Measurements from ENCODE around the gene USH1G.

The USH1G gene

GRCh38 chr17:74903671-74904070 lies 19.4 kb downstream of the USH1G start:
- no peak for DNase-seq (ENCODE audit: low read depth in 2 of 2)

DNA sequence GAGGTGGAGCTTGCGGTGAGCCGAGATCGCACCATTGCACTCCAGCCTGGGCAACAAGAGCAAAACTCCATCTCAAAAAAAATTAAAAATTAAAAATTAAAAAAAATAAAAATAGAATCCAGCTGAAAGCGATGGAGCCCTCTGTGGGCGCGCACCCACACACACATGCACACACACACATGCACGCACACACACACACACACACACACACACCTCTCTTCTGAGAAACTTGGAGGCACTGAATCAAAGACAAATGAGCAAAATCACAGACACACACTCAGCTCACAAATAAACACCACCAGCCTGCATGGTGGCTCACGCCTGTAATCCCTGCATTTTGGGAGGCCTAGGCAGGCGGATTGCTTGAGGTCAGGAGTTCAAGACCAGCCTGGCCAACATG lies 20.0 kb downstream of the USH1G start:
- no peak for DNase-seq (ENCODE audit: low read depth in 2 of 2)

DNA sequence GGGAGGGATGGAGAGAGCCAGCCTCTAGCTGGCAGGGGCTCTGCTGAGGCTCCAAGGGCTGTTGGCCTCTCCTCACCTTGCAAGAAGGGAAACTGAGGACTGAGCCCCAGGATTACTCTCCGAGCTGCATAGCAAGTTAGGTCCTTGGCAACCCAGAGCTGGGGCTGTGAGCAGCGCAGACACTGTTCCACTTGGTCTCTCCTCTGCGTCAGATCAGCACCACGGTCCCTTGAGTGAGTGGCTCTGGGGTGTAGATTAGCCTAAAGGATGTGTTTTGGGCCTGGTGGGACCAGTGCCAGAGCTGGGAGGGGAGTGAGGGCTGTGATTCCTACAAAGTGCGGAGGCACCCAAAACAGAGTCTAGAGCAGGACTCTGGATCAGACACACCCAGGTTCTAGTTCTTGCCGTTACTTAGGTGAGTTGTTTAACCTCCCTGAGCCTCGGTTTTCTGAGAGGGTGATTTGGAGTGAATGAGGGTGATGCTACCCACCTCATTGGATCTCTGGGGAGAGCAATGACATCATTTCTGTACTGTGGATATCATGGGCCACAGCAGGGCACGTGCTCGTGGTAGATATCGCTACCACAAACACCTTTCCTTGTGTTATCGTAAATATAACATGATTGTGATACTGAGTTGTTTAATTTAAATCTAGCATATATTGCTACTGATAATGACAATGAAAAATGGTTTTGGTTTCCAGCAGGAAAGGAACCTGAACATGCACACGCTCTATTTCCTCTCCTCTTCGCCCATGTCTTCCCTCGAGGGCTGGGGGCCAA lies 21.5 kb downstream of the USH1G start:
- no peak for DNase-seq (ENCODE audit: low read depth in 2 of 2)

GRCh38 chr17:74900208-74900607 lies 22.8 kb downstream of the USH1G start:
- DNase-seq (ENCODE audit: low read depth in 2 of 2), result no peak

GRCh38 chr17:74898376-74898946 lies 24.6 kb downstream of the USH1G start:
- no peak for DNase-seq (ENCODE audit: low read depth in 2 of 2)

DNA sequence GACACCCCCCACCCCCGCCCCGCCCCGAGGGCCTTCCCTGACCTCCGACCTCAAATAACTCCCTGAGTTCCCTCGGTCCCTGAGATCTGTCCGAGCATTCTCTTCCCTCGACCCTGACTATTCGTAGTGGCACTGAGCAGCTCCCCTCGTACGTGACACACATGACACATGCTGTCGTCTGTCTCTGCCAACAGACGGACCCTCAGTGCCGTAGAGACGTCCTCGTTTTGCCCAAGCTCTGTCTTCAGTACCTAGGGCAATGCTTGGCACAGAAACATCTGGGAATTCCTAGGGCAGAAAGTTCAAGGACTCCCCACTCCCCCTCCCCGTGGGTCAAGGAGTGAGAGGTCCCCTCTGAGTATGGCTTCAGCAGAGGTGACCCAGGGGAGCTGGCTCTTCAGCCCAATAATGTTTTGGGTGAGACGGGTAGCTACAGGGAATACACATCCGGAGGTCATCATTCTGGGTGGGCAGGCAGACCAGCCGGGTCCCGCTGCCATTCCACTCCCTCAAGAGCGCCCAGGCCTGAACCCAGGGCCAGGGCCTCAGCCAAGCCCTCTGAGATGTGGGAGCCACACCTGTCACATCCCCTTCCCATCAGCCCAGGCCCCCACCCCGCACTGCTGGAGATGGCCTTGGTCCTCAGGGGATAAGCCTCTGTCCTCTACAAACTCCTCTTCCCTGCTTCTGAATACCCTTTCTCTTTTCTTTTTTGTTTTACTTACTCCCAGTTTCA lies 29.0 kb downstream of the USH1G start:
- no peak for DNase-seq (ENCODE audit: low read depth in 2 of 2)

- DNase-seq (ENCODE audit: low read depth in 2 of 2), result no peak
Measured at GRCh38 chr17:74892974-74893911, 29.8 kb downstream of the USH1G start, which contains the start of gene FADS6. Gene FADS6, minus strand, starts transcription at chr17:74893633. Its CDS starts 38 bp downstream, at chr17:74893595.

DNA sequence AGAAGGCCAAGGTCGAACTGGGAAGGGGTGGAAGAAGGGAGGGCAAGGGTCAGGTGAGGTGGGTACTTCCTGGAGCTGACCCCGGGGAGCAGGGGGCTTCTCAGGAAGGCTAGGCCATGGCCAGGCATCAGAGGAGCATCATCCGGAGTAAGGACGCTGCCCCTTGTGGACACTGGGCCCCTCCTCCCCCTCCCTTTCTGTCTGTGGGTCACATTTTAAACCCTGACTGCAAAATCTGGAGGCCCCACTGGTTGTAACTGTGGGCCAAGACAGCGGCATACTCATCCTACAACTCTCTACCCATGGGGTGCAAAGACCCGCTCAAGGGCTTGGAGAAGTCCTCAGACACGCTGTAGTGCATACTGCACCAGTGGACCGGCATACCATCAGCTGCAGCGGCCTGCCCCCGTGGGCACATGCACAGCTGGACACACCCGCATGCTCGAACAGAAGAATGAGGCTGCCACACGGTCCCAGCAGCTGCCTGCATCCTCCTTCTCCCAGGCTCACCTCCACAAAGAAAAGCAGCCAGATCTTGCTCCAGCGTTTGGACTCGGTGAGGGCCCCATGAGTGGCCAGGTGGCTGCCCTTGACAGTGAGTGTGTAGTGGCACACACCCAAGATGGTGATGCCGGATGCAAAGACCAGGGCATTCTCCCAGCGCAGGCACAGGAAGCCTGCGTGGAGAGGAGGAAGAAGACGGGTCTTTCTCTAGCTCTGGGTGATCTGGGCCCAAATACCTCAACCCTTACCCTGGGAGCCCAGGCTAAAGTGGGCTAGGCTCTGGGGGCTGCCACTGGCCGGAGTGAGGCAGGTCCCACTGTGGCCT lies 30.8 kb downstream of the USH1G start:
- DNase-seq (ENCODE audit: low read depth in 2 of 2), result no peak

- no peak for DNase-seq (ENCODE audit: low read depth in 2 of 2)
Measured at GRCh38 chr17:74890554-74890953, 32.5 kb downstream of the USH1G start.

DNA sequence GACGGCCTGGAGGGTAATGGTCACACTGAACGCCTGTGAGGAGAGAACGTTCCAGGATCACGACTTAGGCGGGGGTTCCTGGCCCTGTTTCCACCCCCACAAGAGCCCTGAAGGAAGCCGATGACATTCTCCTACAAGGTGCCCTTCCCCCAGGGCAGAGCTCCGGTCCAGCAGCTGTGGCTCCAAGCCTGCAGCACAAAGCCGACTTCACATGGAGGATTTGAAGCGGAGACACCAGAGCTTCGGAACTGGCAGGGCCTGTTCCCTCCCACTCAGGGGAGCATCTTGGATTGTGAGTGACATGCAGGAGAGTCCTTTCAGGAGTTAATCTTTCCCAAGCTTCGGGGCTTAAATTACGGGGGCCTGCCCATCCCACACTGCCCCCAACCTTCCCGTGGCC lies 34.6 kb downstream of the USH1G start:
- DNase-seq (ENCODE audit: low read depth in 2 of 2), result no peak

- no peak for DNase-seq (ENCODE audit: low read depth in 2 of 2)
Measured at GRCh38 chr17:74883241-74883745, 39.8 kb downstream of the USH1G start.

DNA sequence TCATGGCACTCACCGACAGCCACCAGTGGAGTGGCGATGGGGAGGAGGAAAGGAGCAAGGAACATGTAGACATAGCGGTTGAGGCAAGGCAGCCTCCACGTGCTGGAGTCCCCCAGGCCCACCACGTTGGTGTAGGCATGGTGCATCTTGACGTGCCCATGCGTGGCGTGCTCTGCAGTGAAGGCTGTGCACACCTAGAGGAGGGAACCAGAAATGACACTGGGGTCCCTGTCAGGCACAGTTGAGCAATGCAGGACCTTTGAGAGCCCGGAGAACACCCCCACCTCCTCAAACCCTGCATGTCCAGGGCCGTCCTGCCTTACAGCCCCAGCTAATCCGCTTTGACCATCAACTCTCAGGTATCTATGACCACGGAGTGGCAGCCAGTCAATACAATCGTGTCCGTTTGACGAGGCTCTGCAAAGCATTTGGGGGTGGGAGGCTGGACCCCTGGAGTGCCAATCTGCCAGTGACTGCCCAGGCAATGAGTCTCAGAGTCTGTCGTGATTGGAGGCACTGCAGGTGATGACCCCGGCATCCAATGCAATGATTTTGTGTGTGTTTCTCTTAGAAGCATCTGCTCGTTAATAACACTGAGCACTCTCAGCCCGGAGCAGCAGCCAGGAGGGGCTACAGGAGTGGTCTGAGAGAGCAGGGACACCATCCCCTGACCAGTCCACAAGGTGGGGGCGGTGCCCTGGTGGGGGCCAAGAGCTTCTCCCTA lies 40.4 kb downstream of the USH1G start:
- DNase-seq (ENCODE audit: low read depth in 2 of 2), result no peak

GRCh38 chr17:74881073-74881472 lies 42.0 kb downstream of the USH1G start:
- no peak for DNase-seq (ENCODE audit: low read depth in 2 of 2)

GRCh38 chr17:74879308-74879707 lies 43.7 kb downstream of the USH1G start:
- no peak for DNase-seq (ENCODE audit: low read depth in 2 of 2)

DNA sequence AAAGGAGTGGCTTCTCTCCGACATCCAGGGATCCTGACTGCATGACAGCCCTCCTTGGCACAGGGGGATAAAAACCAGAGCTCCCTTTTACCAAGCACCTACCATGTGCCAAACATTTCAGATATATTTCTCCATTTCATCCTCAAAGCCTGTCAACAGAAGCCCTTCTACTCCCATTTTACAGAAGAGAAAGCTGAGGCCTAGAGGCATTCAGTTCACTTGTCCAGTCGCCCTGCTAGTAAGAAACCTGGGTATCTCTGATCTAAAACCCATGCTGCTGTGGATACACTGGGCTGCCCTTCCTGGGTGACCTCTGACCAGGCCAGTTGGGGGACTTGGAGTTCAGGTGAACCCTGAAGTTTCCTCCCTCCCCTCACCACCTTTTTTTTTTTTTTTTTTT lies 44.4 kb downstream of the USH1G start:
- no peak for DNase-seq (ENCODE audit: low read depth in 2 of 2)

DNA sequence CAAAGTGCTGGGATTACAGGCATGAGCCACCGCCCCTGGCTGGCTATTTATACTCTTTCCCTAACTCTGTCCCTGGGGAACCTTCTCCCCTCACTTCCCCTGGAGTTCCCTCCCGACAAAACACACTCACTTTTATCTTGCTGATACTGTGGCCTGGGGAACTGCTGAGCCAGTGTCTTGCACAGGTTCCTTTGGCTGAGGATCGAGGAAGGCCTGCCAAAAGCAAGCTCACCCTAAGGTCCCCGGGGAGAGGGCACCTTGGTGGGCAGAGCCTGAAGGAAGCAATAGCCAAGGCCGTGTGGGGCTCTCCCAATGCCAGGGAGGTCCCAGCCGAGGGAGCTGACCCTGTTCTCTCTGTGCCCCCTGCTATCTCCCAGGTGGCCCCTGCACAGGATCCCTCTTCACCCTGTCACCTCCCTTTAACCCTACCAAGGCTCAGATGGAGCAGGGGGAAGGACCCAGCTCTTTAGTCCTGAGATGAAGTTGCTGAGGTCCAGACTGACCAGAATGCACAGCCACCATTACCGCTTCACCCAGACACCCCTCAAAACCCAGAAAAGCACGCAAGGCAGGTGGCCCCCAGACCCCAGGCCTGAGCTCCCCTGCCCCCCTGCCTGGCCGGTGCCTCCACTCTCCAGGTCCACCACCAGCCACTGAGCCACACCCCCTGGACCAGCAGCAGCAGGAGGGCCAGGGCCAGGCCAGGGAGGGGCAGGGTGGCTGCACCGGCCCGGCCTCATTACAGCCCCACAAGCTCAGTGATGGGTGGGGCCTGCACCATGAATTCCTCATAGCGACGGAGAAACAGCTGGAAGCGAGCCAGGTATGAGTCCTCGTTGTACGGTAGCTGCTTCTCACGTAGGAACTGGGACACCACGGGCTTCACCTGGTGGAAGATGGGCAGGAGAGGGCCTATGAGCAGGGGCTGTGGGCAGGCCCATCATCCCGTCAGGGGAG lies 45.2 kb downstream of the USH1G start:
- DNase-seq (ENCODE audit: low read depth in 2 of 2), result no peak

GRCh38 chr17:74875977-74876593 lies 47.0 kb downstream of the USH1G start:
- no peak for DNase-seq (ENCODE audit: low read depth in 2 of 2)

Measured in stimulated activated CD8-positive, alpha-beta memory T cell treated with anti-CD3 and anti-CD28 coated beads, Interleukin-7, amount 100 ng/mL, for 4 hours (primary cell).